ENCODE results near the gene SORCS3. TPM values are rescaled to one million over a fixed set of nuclear protein-coding genes. Genes with fewer than 3 reads are reported as not detected.

The SORCS3 gene
- total and polyA plus RNA-seq, 4 donors, result 0.14 TPM; not detected in 3

DNA sequence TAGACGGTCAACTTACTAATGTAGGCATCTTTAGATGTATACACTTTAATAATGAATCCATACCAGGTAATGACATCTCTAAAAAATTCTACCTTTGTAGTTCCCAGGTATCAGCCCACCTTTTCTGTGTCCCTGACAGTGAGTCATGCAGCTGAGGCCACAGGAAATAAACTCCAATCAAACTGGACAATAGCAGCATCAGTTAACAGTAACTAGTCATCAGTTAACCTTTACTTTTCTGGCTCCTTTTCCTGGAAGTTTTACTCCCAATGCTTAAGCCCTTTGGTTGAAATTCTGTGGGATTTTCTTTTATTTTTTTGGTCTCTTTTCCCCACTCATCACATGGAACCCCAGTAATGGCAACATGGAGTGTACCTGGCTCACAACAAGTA lies 617.6 kb downstream of the SORCS3 start:
- TF ChIP-seq, protein P1, sequence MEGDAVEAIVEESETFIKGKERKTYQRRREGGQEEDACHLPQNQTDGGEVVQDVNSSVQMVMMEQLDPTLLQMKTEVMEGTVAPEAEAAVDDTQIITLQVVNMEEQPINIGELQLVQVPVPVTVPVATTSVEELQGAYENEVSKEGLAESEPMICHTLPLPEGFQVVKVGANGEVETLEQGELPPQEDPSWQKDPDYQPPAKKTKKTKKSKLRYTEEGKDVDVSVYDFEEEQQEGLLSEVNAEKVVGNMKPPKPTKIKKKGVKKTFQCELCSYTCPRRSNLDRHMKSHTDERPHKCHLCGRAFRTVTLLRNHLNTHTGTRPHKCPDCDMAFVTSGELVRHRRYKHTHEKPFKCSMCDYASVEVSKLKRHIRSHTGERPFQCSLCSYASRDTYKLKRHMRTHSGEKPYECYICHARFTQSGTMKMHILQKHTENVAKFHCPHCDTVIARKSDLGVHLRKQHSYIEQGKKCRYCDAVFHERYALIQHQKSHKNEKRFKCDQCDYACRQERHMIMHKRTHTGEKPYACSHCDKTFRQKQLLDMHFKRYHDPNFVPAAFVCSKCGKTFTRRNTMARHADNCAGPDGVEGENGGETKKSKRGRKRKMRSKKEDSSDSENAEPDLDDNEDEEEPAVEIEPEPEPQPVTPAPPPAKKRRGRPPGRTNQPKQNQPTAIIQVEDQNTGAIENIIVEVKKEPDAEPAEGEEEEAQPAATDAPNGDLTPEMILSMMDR (IDR thresholded peaks at IDR 0.05; ENCODE audit: control extremely low read depth, extremely low read depth), result no peak
- DNase-seq, result no peak
- Histone ChIP-seq H3K36me3 (ENCODE audit: control insufficient read depth in 4 of 4, insufficient read depth in 4 of 4, low read length in 4 of 4) (no peaks in the 10 kb centered on the region), H3K4me3 (no peak overlapping the region), H3K9ac (ENCODE audit: insufficient read depth in 1 of 2, low read length in 2 of 2) (no peak overlapping the region), H3K4me1 (ENCODE audit: control insufficient read depth in 5 of 5, insufficient read depth in 5 of 5, low read length in 5 of 5) (peaks cover 0 to 7% (median 0%) of the 10 kb centered on the region in 5 donors), H3K9me3 (ENCODE audit: control insufficient read depth in 4 of 4, insufficient read depth in 3 of 4, low read length in 3 of 4) (no peaks in the 10 kb centered on the region), H3K27me3 (ENCODE audit: control insufficient read depth in 3 of 3, insufficient read depth in 3 of 3, low read length in 2 of 3) (no peaks in the 10 kb centered on the region), H3K27ac (ENCODE audit: low read depth in 1 of 2, low read length in 1 of 2) (no peak overlapping the region)
- no peak for ATAC-seq (ENCODE audit: insufficient read depth, low FRiP score)
- 67 to 88% methylated on average over 1 of the region's 1 CpG for WGBS, 2 donors

DNA sequence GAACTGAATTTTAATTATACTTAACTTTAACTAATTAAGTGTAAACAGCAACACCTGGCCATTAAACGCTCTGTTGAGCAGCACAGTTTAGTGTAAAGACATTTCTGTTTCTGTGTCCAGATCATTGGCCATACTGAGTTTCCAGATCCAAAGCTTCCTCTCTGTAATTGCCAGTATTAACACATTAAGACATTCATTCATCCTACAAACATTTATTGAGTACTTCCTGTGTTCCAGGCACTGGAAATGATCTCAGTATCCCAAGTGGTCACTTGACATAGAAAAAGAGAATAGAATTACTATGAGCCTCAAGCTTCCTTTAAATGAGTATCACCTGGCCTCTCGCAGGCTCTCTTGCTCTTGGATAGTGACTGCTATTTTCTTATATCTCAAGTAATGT lies 618.1 kb downstream of the SORCS3 start:
- H3K4me3 ChIP-seq, result no peak overlapping the region
- no peaks in the 10 kb centered on the region for H3K27me3 ChIP-seq (ENCODE audit: control insufficient read depth in 3 of 3, insufficient read depth in 3 of 3, low read length in 2 of 3)
- ATAC-seq (ENCODE audit: insufficient read depth, low FRiP score), result no peak
- H3K27ac ChIP-seq (ENCODE audit: low read depth in 1 of 2, low read length in 1 of 2), result no peak overlapping the region
- TF ChIP-seq, protein P1 (IDR thresholded peaks at IDR 0.05; ENCODE audit: control extremely low read depth, extremely low read depth), result no peak
- DNase-seq, result no peak
- H3K4me1 ChIP-seq (ENCODE audit: control insufficient read depth in 5 of 5, insufficient read depth in 5 of 5, low read length in 5 of 5), result peaks cover 0 to 7% (median 0%) of the 10 kb centered on the region in 5 donors
- H3K36me3 ChIP-seq (ENCODE audit: control insufficient read depth in 4 of 4, insufficient read depth in 4 of 4, low read length in 4 of 4), result no peaks in the 10 kb centered on the region
- H3K9me3 ChIP-seq (ENCODE audit: control insufficient read depth in 4 of 4, insufficient read depth in 3 of 4, low read length in 3 of 4), result no peaks in the 10 kb centered on the region
- no peak overlapping the region for H3K9ac ChIP-seq (ENCODE audit: insufficient read depth in 1 of 2, low read length in 2 of 2)
- 76 to 81% methylated on average over 2 of the region's 2 CpGs for WGBS, 2 donors

DNA sequence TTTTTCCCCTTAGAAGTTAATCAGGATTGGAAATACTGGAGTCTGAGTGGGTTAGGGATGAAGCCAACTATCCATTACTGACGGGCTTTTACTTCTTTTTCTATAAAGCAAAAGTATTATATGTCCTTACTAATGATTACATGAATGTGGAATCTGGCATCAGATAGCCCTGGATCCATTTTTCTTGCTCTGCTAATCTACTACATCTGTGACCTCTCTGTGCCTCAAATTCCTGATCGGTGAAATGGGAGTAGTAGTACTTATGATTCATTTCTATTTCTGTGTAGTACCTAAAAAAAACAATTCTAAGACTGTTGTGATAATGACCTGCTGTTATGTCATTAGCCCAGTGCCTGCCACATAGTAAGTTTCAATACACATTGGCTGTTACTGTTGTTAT lies 621.6 kb downstream of the SORCS3 start:
- H3K9me3 ChIP-seq (ENCODE audit: control insufficient read depth in 4 of 4, insufficient read depth in 3 of 4, low read length in 3 of 4), result peaks cover 0 to 2% (median 0%) of the 10 kb centered on the region in 4 donors
- ATAC-seq (ENCODE audit: insufficient read depth, low FRiP score) (no peak), DNase-seq (no peak)
- no peaks in the 10 kb centered on the region for H3K27me3 ChIP-seq (ENCODE audit: control insufficient read depth in 3 of 3, insufficient read depth in 3 of 3, low read length in 2 of 3)
- TF ChIP-seq, protein P1 (IDR thresholded peaks at IDR 0.05; ENCODE audit: control extremely low read depth, extremely low read depth), result no peak
- no peaks in the 10 kb centered on the region for H3K36me3 ChIP-seq (ENCODE audit: control insufficient read depth in 4 of 4, insufficient read depth in 4 of 4, low read length in 4 of 4)
- H3K4me1 ChIP-seq (ENCODE audit: control insufficient read depth in 5 of 5, insufficient read depth in 5 of 5, low read length in 5 of 5), result peaks cover 0 to 7% (median 0%) of the 10 kb centered on the region in 5 donors
- no peak overlapping the region for H3K9ac ChIP-seq (ENCODE audit: insufficient read depth in 1 of 2, low read length in 2 of 2)
- H3K4me3 ChIP-seq, result no peak overlapping the region
- 73 to 86% methylated on average over 2 of the region's 2 CpGs for WGBS, 2 donors
- no peak overlapping the region for H3K27ac ChIP-seq (ENCODE audit: low read depth in 1 of 2, low read length in 1 of 2)

DNA sequence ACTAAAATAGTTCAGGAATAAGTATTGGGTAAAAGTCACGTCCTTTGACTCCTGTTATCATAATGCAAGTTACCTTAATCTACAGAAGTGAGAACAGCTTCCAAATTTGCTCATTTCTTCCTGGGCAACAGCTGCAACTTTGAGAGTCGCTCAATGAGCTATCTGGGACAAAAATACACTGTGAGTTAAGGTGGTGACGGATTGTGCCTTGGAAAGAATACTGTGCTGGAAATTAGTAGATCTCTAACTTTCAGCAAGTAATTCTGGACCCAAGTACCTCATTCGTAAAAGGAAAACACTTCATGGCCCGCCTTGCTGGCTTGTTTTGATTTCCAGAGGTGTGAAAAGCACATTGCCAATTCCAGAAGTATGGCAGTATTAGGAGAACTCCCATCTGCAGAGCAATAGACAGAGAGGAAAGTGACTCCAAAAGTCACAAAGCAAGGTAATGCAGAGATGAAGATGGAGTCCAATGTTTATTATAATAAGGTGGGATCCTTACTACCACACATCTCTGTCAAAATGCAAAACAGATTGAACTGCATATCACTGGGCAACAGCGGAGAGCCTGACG lies 626.0 kb downstream of the SORCS3 start:
- ATAC-seq (ENCODE audit: insufficient read depth, low FRiP score), result no peak
- Histone ChIP-seq H3K9me3 (ENCODE audit: control insufficient read depth in 4 of 4, insufficient read depth in 3 of 4, low read length in 3 of 4) (peaks cover 0 to 3% (median 0%) of the 10 kb centered on the region in 4 donors), H3K27me3 (ENCODE audit: control insufficient read depth in 3 of 3, insufficient read depth in 3 of 3, low read length in 2 of 3) (no peaks in the 10 kb centered on the region), H3K4me1 (ENCODE audit: control insufficient read depth in 5 of 5, insufficient read depth in 5 of 5, low read length in 5 of 5) (no peaks in the 10 kb centered on the region), H3K27ac (ENCODE audit: low read depth in 1 of 2, low read length in 1 of 2) (no peak overlapping the region), H3K36me3 (ENCODE audit: control insufficient read depth in 4 of 4, insufficient read depth in 4 of 4, low read length in 4 of 4) (no peaks in the 10 kb centered on the region), H3K9ac (ENCODE audit: insufficient read depth in 1 of 2, low read length in 2 of 2) (no peak overlapping the region), H3K4me3 (no peak overlapping the region)
- TF ChIP-seq, protein P1 (IDR thresholded peaks at IDR 0.05; ENCODE audit: control extremely low read depth, extremely low read depth), result no peak
- 77 to 79% methylated on average over 7 of the region's 7 CpGs for WGBS, 2 donors
- DNase-seq, result peak in 2 of 3 donors; percentile 21 to 41

Measured in lung (tissue), 12 donors.